HG03520 (cell line): ENCODE measurements around the gene SH3PXD2A.

Experiments used
- ATAC-seq: cut with Tn5 transposase; IDR thresholded peaks from one replicate; pipeline ENCODE4 v1.9.1; 2021; ENCODE audit warnings: mild to moderate bottlenecking, moderate library complexity; ENCODE audit not compliant: unreplicated experiment

Gene SH3PXD2A

GRCh38 chr10:103835096-103836050, 20.0 kb downstream of the SH3PXD2A start:
- ATAC-seq = no peak

- ATAC-seq = no peak
Measured at GRCh38 chr10:103834436-103835095, 20.8 kb downstream of the SH3PXD2A start.

GRCh38 chr10:103833731-103834365, 21.5 kb downstream of the SH3PXD2A start:
- ATAC-seq = no peak

GRCh38 chr10:103832806-103833205, 22.6 kb downstream of the SH3PXD2A start:
- ATAC-seq = no peak

- ATAC-seq = no peak
Measured at GRCh38 chr10:103829838-103830465, 25.4 kb downstream of the SH3PXD2A start.

GRCh38 chr10:103829278-103829677, 26.1 kb downstream of the SH3PXD2A start:
- ATAC-seq = no peak

GRCh38 chr10:103828587-103829197, 26.7 kb downstream of the SH3PXD2A start:
- no peak for ATAC-seq

- ATAC-seq = no peak
Measured at GRCh38 chr10:103828107-103828506, 27.3 kb downstream of the SH3PXD2A start.

- no peak for ATAC-seq
Measured at GRCh38 chr10:103826885-103827284, 28.5 kb downstream of the SH3PXD2A start.

- ATAC-seq = no peak
Measured at GRCh38 chr10:103824281-103824680, 31.1 kb downstream of the SH3PXD2A start.

- ATAC-seq = no peak
Measured at GRCh38 chr10:103823706-103824272, 31.6 kb downstream of the SH3PXD2A start.

- ATAC-seq = no peak
Measured at GRCh38 chr10:103822800-103823199, 32.6 kb downstream of the SH3PXD2A start.

GRCh38 chr10:103822107-103822716, 33.2 kb downstream of the SH3PXD2A start:
- no peak for ATAC-seq

GRCh38 chr10:103820101-103821062, 35.0 kb downstream of the SH3PXD2A start:
- ATAC-seq = no peak

- no peak for ATAC-seq
Measured at GRCh38 chr10:103819493-103819892, 35.9 kb downstream of the SH3PXD2A start.

- ATAC-seq = no peak
Measured at GRCh38 chr10:103818765-103819374, 36.5 kb downstream of the SH3PXD2A start.

- ATAC-seq = no peak
Measured at GRCh38 chr10:103818105-103818504, 37.3 kb downstream of the SH3PXD2A start.

GRCh38 chr10:103816431-103816830, 38.9 kb downstream of the SH3PXD2A start:
- ATAC-seq = no peak
